ENCODE results near the gene CFAP74.

Gene CFAP74

GRCh38 chr1:1926886-1927660, 76.5 kb downstream of the CFAP74 start:
- Histone ChIP-seq H3K4me3 (ENCODE audit: low read length) (no peak overlapping the region), H3K27ac (ENCODE audit: low read length) (no peak overlapping the region), H3K27me3 (ENCODE audit: control insufficient read depth, insufficient read depth, low read length) (no peaks in the 10 kb centered on the region), H3K4me1 (ENCODE audit: control insufficient read depth, insufficient read depth, low read length) (peaks cover 2% of the 10 kb centered on the region; the same call in 1 of the 2 replicates), H3K9me3 (ENCODE audit: control insufficient read depth, insufficient read depth, low read length) (no peaks in the 10 kb centered on the region), H3K36me3 (ENCODE audit: control insufficient read depth, insufficient read depth, low read length) (no peaks in the 10 kb centered on the region)
- no peak for DNase-seq (ENCODE audit: low read depth, low spot score)
- no CpG with 5 or more reads among the region's 21 CpGs for WGBS (ENCODE audit: insufficient coverage, insufficient read length)

- Histone ChIP-seq H3K36me3 (ENCODE audit: control insufficient read depth, insufficient read depth, low read length) (no peaks in the 10 kb centered on the region), H3K4me3 (ENCODE audit: low read length) (no peak overlapping the region), H3K27ac (ENCODE audit: low read length) (no peak overlapping the region), H3K4me1 (ENCODE audit: control insufficient read depth, insufficient read depth, low read length) (peaks cover 2% of the 10 kb centered on the region; the same call in 1 of the 2 replicates), H3K9me3 (ENCODE audit: control insufficient read depth, insufficient read depth, low read length) (no peaks in the 10 kb centered on the region), H3K27me3 (ENCODE audit: control insufficient read depth, insufficient read depth, low read length) (no peaks in the 10 kb centered on the region)
- no peak for DNase-seq (ENCODE audit: low read depth, low spot score)
- no CpG with 5 or more reads among the region's 26 CpGs for WGBS (ENCODE audit: insufficient coverage, insufficient read length)
Measured at GRCh38 chr1:1926346-1926811, 77.2 kb downstream of the CFAP74 start.

GRCh38 chr1:1925437-1926345, 77.9 kb downstream of the CFAP74 start:
- H3K9me3 ChIP-seq (ENCODE audit: control insufficient read depth, insufficient read depth, low read length): no peaks in the 10 kb centered on the region
- no peak overlapping the region for H3K4me3 ChIP-seq (ENCODE audit: low read length)
- no CpG with 5 or more reads among the region's 27 CpGs for WGBS (ENCODE audit: insufficient coverage, insufficient read length)
- no peaks in the 10 kb centered on the region for H3K27me3 ChIP-seq (ENCODE audit: control insufficient read depth, insufficient read depth, low read length)
- no peak for DNase-seq (ENCODE audit: low read depth, low spot score)
- no peak overlapping the region for H3K27ac ChIP-seq (ENCODE audit: low read length)
- peaks cover 2% of the 10 kb centered on the region; the same call in 1 of the 2 replicates for H3K4me1 ChIP-seq (ENCODE audit: control insufficient read depth, insufficient read depth, low read length)
- H3K36me3 ChIP-seq (ENCODE audit: control insufficient read depth, insufficient read depth, low read length): no peaks in the 10 kb centered on the region

- WGBS (ENCODE audit: insufficient coverage, insufficient read length): no CpG with 5 or more reads among the region's 21 CpGs
- H3K9me3 ChIP-seq (ENCODE audit: control insufficient read depth, insufficient read depth, low read length): no peaks in the 10 kb centered on the region
- no peaks in the 10 kb centered on the region for H3K36me3 ChIP-seq (ENCODE audit: control insufficient read depth, insufficient read depth, low read length)
- no peak overlapping the region for H3K4me3 ChIP-seq (ENCODE audit: low read length)
- DNase-seq (ENCODE audit: low read depth, low spot score): no peak
- H3K27ac ChIP-seq (ENCODE audit: low read length): no peak overlapping the region
- no peaks in the 10 kb centered on the region; the same call in 1 of the 2 replicates for H3K4me1 ChIP-seq (ENCODE audit: control insufficient read depth, insufficient read depth, low read length)
- H3K27me3 ChIP-seq (ENCODE audit: control insufficient read depth, insufficient read depth, low read length): no peaks in the 10 kb centered on the region
Measured at GRCh38 chr1:1924849-1925248, 78.7 kb downstream of the CFAP74 start.

GRCh38 chr1:1924386-1924785, 79.2 kb downstream of the CFAP74 start:
- Histone ChIP-seq H3K27me3 (ENCODE audit: control insufficient read depth, insufficient read depth, low read length) (no peaks in the 10 kb centered on the region), H3K27ac (ENCODE audit: low read length) (no peak overlapping the region), H3K36me3 (ENCODE audit: control insufficient read depth, insufficient read depth, low read length) (no peaks in the 10 kb centered on the region), H3K9me3 (ENCODE audit: control insufficient read depth, insufficient read depth, low read length) (no peaks in the 10 kb centered on the region), H3K4me3 (ENCODE audit: low read length) (no peak overlapping the region), H3K4me1 (ENCODE audit: control insufficient read depth, insufficient read depth, low read length) (peaks cover 1% of the 10 kb centered on the region; the same call in 1 of the 2 replicates)
- no CpG with 5 or more reads among the region's 18 CpGs for WGBS (ENCODE audit: insufficient coverage, insufficient read length)
- no peak for DNase-seq (ENCODE audit: low read depth, low spot score)

- Histone ChIP-seq H3K4me3 (ENCODE audit: low read length) (no peak overlapping the region), H3K36me3 (ENCODE audit: control insufficient read depth, insufficient read depth, low read length) (no peaks in the 10 kb centered on the region), H3K27me3 (ENCODE audit: control insufficient read depth, insufficient read depth, low read length) (no peaks in the 10 kb centered on the region), H3K9me3 (ENCODE audit: control insufficient read depth, insufficient read depth, low read length) (no peaks in the 10 kb centered on the region), H3K4me1 (ENCODE audit: control insufficient read depth, insufficient read depth, low read length) (peaks cover 2% of the 10 kb centered on the region; the same call in 1 of the 2 replicates), H3K27ac (ENCODE audit: low read length) (no peak overlapping the region)
- DNase-seq (ENCODE audit: low read depth, low spot score): no peak
- no CpG with 5 or more reads among the region's 29 CpGs for WGBS (ENCODE audit: insufficient coverage, insufficient read length)
Measured at GRCh38 chr1:1922956-1923833, 80.4 kb downstream of the CFAP74 start.

- H3K4me1 ChIP-seq (ENCODE audit: control insufficient read depth, insufficient read depth, low read length): peaks cover 5% of the 10 kb centered on the region; the same call in 1 of the 2 replicates
- no peaks in the 10 kb centered on the region for H3K27me3 ChIP-seq (ENCODE audit: control insufficient read depth, insufficient read depth, low read length)
- H3K9me3 ChIP-seq (ENCODE audit: control insufficient read depth, insufficient read depth, low read length): no peaks in the 10 kb centered on the region
- H3K36me3 ChIP-seq (ENCODE audit: control insufficient read depth, insufficient read depth, low read length): no peaks in the 10 kb centered on the region; the same call in 1 of the 2 replicates
- H3K4me3 ChIP-seq (ENCODE audit: low read length): no peak overlapping the region
- no peak for DNase-seq (ENCODE audit: low read depth, low spot score)
- WGBS (ENCODE audit: insufficient coverage, insufficient read length): no CpG with 5 or more reads among the region's 6 CpGs
- no peak overlapping the region for H3K27ac ChIP-seq (ENCODE audit: low read length)
Measured at GRCh38 chr1:1922702-1922955, 81.0 kb downstream of the CFAP74 start.

GRCh38 chr1:1921901-1922701, 81.5 kb downstream of the CFAP74 start:
- DNase-seq (ENCODE audit: low read depth, low spot score): no peak
- Histone ChIP-seq H3K9me3 (ENCODE audit: control insufficient read depth, insufficient read depth, low read length) (no peaks in the 10 kb centered on the region), H3K27me3 (ENCODE audit: control insufficient read depth, insufficient read depth, low read length) (no peaks in the 10 kb centered on the region), H3K36me3 (ENCODE audit: control insufficient read depth, insufficient read depth, low read length) (no peaks in the 10 kb centered on the region; the same call in 1 of the 2 replicates), H3K4me3 (ENCODE audit: low read length) (no peak overlapping the region), H3K27ac (ENCODE audit: low read length) (no peak overlapping the region), H3K4me1 (ENCODE audit: control insufficient read depth, insufficient read depth, low read length) (peaks cover 5% of the 10 kb centered on the region; the same call in 1 of the 2 replicates)
- WGBS (ENCODE audit: insufficient coverage, insufficient read length): no CpG with 5 or more reads among the region's 16 CpGs

GRCh38 chr1:1921459-1921862, 82.1 kb downstream of the CFAP74 start:
- no peaks in the 10 kb centered on the region for H3K27me3 ChIP-seq (ENCODE audit: control insufficient read depth, insufficient read depth, low read length)
- H3K4me3 ChIP-seq (ENCODE audit: low read length): no peak overlapping the region
- no peaks in the 10 kb centered on the region for H3K9me3 ChIP-seq (ENCODE audit: control insufficient read depth, insufficient read depth, low read length)
- no peak overlapping the region for H3K27ac ChIP-seq (ENCODE audit: low read length)
- DNase-seq (ENCODE audit: low read depth, low spot score): no peak
- no peaks in the 10 kb centered on the region; the same call in 1 of the 2 replicates for H3K36me3 ChIP-seq (ENCODE audit: control insufficient read depth, insufficient read depth, low read length)
- WGBS (ENCODE audit: insufficient coverage, insufficient read length): no CpG with 5 or more reads among the region's 6 CpGs
- peaks cover 5% of the 10 kb centered on the region; the same call in 1 of the 2 replicates for H3K4me1 ChIP-seq (ENCODE audit: control insufficient read depth, insufficient read depth, low read length)
